ENCODE results near the gene ZNF106.

ZNF106 gene

DNA sequence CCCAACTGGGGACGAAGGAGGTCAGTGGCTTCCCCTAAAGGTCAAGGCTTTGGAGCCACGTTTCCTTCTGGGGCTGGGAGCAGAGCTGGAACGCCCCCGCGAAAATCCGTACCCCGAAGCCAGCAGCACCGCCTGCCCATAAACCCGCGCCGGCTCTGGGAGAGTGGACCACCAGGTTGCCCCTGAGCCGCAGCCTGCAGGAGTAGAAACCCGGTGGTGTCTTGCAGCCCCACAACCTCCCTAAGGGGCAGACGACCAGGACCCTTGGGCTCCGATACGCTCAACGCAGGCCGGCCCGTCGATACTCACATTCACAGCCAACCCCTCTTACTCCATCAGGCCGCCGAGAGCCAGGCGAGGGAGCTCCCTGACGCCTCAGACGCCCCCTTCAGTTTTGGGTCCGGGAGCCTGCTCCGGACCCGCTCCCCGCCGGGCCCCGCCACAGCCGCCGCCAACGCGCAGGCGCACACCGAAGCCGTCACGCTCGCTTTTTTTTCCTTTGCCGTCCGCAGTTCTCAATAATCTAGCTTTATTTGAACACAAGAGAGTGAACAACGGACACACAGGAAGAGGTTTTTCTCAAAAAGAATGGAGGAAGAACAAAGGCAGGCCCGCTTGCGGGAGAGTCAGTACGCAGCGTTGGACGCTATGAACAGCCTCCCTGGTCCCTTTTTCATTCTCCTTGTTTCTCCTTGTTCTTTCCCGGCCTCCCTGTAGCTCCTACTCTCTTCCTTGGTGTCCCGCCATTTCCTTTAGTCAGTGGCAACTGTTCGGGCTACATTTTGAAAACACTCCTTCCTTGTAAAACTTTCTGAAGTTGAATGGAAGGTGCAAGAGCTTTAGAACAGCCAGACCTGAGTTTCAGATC lies at the start of gene ZNF106:
Gene ZNF106 (minus strand): TSS at position 471 of the 868 bp plus-strand sequence. CDS start 18,852 bp downstream, outside the sequence.
- DNase-seq = peak; percentile 77

DNA sequence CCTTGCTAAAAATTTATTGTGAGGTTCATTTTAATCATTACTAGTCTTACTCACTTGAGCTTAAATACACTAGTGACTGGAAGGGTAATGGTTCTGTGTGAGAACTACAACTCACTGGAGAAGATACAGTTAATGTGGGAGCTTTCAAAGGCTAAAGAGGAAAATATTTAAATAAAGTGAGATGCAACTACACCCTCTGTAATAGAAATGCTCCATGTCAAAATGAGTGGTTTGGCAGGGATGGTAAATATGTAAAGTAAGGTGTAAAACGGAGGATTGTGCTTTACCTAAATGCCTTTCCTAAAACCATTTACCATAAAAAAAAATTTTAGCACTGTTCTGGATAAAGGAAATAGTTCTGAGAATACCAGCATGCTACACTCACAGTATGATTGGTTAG lies 42.3 kb upstream of the ZNF106 start:
- DNase-seq = no peak

DNA sequence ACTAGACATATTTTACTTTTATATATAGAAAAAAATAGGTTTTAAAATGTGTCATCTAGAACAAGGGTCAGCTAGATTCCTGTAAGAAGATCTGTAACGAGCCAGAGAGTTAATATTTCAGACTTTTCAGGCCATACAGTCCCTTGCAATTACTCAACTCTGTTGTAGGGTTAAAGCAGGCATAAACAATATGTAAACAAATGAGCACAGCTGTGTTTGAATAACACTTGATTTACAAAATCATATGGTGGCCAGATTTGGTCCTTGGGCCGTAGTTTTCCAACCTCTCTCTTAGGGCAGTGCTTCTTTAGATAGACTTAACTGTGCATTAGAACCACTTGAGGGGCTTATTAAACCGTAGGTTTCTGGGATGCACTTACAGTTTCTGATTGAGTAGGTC lies 38.0 kb upstream of the ZNF106 start:
- DNase-seq = no peak

DNA sequence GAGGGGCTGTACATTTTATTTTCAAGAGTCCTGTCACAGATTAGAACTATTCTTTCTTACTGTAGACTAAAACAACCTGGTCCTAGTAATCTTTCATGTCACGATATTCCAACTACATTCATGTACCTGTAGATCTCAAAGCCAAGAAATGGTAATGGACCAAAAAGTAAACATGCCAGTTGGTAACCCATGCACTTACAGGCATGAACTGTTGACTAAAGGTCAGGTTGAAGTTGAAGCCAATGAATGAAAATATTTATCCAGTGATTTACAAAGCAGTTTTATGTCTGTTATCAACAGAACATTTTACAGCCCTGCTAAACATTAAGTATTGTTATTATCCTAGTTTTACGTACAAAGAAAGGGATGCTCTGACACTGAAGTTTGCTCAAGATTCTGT lies 32.4 kb upstream of the ZNF106 start:
- no peak for DNase-seq

DNA sequence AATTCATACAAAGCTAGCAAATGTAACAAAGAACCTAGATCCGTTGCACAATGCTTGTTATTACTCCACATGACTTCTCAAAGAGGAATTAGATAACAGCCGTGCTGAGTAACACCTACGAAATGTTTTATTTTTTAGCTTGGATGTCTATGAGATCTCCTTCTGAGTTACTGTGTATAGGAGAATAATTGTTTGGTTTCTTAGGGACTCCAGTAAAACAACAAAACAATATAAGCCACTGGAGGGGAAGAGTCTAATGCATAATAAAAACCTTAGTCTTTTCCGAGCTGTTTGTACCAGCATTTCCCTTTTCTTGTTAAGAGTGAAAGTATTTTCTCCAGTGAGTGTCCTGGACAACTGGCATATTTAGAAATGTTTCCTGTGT lies 20.1 kb upstream of the ZNF106 start:
- DNase-seq = no peak

DNA sequence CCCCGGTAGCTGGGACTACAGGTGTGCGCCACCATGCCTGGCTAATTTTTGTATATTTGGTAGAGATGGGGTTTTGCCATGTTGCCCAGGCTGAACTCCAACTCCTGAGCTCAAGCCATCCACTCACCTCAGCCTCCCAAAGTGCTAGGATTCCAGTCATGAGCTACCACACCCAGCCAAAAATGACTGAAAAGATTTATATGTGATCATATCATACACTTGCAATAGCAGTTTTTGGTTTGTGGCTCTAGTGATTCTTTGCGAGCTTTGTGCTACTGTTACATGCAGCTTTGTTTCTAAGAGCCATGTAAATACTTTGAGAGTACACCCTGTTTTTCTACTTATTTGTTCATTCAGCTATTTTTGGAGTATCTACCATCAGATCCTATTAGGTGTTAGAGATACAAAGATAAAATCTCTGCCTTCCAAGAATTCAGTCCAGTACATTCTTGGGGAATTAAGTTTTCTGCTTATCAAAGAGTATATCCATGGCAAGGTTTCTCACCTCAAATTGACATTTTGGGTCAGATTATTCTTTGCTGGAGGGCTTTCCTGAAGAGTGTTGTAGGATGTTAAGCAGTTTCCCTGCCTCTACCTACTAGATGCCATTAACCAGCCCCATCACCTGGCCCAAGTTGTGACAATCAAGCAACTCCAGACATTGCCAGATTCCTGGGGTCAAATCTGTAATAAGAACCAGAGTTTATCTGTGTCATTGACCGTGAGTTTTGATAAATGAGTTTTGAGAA lies 19.5 kb upstream of the ZNF106 start:
- DNase-seq = no peak

DNA sequence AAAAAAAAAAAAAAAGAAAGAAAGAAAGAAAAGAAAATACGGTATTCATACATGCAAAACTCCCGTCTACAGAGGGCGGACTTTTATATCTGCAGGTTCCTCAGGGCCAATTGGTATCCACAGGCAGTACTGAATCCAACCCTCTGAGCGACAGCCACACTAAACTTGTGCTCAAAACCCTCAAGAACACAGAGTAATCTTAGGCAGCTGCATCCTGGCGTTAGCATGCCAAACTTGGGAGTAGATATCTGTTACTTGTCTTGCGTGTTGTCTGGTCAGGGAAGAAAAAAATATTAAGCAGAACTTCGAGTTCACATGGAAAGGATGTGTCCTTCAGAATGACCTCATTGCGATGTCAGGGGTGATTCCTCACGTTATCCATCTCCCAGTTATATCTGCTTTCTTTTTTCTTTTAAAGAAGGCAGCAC lies 17.3 kb upstream of the ZNF106 start:
- no peak for DNase-seq

DNA sequence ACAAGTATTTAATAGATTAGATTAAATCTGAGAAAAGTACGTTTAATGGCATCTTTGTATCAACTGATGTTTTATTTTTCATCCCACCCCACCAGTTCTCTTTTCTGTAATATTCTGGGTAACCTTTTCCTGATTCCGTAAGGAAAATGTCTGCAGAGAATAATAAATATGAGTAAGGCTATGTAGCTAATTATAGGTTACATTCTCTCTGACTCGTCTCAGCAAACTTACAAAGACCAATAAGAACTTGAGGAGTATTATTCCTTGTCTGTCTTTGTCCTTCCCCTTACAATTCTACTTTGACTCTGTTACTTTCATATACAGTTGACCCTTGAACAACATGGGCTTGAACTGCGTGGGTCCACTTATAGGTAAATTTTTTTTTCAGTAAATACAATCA lies 16.6 kb upstream of the ZNF106 start:
- DNase-seq = no peak

DNA sequence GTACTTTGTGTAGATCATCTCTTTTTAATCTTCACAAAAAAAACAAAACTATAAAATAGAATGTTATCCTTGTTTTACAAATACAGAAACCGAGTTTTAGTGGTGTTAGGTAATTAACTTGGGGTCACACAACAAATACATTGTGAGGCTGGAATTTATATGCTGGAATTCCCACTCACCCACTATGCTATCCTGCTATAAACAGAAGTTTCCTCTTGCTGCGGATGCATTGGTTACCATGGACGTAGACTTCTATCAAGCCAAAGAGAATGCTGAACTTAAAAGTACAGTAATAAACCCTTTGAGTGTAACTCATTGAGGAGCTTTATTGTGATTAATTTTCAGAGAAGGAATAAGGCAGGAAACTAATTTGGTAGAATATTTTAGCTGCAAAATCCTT lies 13.7 kb upstream of the ZNF106 start:
- DNase-seq = no peak

DNA sequence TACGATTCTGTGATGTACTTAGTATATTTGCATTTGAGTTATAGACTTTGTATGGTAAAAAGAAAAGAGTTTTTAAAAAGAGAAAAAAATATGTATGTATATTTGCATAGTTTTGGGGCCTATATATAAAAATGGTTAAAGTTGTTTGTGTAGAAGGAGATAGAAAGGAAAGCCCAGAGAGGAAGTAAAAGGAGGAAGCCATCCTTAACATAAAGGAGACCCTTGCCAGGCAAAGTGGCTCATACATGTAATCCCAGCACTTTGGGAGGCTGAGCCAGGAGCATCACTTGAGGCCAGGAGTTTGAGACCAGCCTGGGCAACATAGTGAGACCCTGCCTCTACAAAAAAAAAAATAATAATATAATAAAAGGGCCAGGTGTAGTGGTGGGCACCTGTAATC lies 12.9 kb upstream of the ZNF106 start:
- no peak for DNase-seq

DNA sequence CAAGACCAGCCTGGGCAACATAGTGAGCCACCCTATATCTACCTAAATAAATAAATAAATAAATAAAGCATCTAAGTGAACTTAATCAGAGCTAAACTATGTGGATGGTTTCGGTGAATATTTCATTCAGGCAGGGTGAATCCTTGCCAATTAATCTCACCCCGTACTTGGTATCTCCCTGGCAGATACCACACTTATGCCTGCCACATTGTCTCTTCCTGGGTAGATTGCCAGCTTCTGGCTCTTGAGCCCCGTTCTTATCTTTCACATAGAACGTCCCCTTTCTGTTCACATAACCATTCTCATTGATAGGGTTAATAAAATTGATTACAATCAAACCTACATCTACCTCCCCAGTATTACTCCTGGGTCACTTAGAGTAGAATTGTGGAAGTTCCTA lies 11.5 kb upstream of the ZNF106 start:
- DNase-seq = no peak

DNA sequence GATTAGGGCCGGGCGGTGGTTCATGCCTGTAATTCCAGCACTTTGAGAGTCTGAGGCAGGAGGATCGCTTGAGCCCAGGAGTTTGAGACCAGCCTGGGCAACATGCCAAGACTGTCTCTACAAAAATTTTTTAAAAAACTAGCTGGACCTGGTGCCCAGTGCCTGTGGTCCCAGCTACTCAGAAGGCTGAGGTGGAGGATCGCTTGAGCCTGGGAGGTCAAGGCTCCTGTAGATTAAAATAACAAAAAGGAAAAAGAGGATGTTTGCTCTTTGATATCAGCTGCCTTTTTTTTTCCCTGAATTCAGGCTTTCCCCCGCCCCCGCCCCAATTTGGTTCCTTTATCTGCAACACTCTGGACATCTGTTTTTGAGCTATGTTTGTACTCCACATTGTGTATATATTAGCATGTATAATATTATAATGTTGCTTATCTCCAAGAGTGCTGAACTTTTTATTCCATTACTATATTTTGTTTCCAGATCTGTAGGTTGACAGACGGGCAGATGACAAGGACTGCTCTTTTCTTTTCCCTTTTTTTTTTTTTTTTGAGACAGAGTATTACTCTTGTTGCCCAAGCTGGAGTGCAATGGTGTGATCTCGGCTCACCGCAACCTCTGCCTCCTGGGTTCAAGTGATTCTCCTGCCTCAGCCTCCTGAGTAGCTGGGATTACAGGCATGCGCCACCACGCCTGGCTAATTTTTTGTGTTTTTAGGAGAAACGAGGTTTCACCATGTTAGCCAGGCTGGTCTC lies 9.1 kb upstream of the ZNF106 start:
- DNase-seq = no peak

DNA sequence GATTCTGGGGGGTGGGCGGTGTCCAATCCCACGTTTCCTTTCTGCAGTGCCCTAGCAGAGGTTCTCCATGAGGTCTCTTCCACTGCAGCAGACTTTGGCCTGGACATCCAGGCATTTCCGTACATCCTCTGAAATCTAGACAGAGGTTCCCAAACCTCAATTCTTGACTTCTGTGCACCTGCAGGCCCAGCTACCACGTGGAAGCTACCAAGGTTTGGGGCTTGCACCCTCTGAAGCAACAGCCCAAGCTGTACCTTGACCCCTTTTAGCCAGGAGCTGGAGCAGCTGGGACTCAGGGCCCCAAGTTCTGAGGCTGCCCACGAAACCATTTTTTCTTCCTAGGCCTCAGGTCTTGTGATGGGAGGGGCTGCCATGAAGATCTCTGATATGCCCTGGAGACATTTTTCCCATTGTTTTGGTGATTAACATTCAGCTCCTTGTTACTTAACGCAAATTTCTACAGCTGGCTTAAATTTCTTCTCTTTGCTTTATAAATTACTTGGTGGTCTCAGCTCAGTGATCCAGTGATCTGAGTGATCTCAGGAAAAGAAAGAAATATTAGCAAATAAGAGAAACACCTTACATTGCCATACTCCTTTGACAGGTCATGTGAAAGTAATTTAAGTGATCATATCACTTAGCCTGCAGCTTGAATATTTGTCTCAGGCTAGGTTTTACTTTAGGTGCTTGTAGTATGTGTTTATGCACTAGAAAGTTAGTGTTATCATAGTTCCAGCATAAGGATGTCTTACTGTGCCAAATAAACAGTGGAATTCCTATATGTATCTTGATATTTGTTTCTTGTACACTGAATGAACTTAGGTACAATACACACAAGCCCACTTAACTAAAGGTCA lies 7.5 kb upstream of the ZNF106 start:
- no peak for DNase-seq

DNA sequence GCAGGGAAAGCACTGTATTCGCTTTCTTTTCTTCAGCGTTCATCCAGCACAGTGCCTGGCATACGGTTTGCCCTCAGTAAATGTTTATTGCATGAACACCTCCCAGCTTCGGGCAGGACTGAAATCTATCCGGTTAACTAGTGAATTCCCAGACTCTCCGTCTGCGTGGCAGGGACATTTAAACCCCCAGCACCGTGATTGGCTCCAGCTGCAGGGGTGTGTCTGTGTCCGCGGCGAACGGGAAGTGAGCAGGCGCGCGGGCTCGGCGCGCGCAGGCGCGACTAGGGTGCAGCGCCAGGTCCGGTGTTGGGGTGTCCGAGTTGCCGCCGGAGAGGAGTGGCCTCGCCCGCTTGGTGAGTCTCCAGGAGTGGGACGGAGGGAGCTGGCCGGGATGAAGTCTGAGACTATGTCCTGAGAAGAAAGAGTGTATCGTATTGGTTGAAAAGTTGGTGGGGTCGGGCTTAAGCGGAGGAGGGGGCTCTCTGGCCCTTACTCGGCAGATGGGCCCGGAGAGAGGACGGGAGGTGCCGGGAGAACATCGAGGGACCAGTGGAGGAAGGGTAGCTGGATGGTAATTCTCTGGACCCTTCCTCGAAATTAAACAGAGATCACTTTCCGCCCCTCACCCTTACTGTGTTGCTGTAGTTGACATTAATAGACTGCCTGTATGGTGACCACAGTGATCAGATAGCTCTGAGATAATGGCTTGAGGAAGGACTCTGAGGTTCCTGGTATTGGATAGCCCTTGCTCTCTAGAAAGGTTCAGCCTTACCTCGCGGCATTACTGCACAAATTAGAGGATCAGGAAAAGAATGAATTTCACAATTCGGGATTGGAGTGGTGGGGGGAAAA lies 4.6 kb upstream of the ZNF106 start, which contains the start of gene SNAP23:
Gene SNAP23 (plus strand): TSS at position 274 of the 852 bp plus-strand sequence. CDS start 16,213 bp downstream, outside the sequence.
- DNase-seq = peak; percentile 86

DNA sequence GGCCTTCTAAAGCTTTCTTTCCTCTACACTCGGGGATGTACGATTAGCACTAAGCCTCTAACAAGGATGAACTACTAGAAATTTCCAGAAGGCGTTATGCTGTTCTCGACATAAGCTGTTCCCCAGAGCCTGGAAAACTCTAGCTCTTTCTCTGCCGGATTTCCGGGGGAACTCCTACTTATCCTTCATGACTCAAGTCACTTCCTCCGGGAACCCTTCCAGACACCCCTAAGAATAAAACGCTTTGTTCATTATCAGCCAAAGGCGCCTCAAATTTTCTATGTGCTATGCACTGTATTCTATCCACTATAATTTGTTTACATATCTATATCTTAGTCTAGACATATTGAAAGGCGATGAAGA lies 4.0 kb upstream of the ZNF106 start:
- DNase-seq = no peak

DNA sequence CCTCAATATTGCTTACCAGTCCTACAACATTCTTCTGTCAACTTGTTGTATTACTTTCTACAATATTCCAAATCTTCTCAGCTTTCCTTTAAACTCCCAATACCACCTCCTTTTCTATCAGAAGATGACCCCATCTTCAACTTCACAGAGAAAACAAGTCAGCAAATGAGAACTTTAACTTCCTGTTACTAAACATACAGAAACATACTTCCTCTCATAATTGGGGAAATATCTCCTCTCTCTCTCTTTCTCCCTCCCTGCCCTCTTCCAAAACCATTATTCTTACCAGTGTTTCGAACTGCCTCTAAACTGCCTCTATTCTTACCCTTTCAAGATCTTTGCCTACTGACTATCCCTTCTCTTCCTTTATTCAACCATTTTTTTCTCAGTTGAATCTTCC lies 2.7 kb upstream of the ZNF106 start:
- no peak for DNase-seq

DNA sequence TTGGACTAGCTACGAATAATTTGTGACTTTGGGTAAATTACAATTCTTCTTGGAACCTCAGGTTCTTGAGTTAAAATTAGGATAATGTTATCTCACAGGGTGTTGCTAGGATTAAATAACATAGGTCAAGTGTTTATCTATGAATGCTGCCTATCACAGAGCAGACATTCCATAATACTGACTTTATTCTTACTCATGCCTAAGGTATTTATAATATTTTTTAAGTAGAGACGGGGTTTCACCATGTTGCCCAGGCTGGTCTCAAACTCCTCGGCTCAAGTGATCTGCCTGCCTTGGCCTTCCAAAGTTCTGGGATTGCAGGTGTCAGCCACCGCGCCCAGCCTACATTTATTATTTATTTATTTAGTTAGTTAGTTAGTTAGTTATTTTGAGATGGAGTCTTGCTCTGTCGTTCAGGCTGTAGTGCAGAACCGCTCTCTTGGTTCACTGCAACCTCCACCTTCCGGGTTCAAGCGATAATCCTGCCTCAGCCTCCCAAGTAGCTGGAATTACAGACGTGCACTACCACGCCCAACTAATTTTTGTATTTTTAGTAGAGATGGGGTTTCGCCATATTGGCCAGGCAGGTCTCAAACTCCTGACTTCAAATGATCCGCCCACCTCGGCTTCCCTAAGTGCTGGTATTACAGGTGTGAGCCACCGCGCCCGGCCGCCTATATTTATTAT lies 741 bp upstream of the ZNF106 start:
- DNase-seq = no peak

DNA sequence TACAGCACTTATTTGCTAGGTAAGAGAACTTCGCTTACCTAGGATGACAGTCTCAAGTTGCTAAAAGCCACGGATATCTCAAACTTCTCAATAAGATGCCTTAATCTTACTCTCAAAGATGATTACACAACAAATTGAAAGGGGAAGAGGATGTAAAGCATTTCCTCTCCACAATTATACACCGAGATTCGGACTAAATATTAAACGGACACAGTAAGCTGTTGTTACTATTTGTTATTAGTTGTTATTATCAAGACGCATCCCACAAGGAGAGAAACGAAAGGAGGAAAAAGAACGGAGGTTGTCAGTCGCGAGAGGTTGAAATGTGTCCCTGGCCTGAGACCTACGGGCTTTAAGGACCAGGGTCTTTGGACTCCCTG lies 660 bp downstream of the ZNF106 start:
- DNase-seq = no peak

DNA sequence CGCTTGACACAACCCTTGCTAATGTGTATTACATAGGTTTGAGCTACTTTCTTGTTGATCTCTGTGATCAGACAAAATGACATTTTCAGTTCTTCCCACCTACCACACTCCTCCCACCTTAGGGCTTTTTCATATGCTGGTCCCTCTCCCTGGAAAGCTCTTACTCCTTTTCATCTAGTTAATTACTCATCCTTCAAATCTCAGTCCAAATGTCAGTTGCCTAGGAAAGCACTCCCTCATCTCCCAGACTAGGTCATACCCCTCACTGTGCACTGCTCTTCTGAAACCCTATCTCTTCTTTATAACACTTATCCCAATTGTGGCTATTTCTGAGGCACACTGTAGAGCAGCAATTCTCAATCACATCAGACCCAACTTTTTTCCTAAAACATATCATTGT lies 7.3 kb downstream of the ZNF106 start:
- DNase-seq = no peak

DNA sequence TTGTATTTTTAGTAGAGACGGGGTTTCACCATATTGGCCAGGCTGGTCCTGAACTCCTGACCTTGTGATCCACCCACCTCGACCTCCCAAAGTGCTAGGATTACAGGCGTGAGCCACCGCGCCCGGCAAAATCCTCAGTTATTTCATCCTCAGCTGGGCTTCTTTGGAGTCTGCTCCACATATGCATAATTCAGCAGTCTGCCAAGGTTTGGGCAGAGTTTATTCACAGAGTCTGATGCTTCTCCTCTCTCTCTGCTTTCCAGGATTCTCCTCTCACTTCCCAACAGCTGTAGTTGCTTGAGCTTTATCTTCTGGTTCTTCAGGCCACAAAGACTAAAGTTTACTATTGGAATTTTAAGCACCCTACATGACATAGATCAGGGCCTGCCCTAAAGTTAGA lies 8.2 kb downstream of the ZNF106 start:
- no peak for DNase-seq

DNA sequence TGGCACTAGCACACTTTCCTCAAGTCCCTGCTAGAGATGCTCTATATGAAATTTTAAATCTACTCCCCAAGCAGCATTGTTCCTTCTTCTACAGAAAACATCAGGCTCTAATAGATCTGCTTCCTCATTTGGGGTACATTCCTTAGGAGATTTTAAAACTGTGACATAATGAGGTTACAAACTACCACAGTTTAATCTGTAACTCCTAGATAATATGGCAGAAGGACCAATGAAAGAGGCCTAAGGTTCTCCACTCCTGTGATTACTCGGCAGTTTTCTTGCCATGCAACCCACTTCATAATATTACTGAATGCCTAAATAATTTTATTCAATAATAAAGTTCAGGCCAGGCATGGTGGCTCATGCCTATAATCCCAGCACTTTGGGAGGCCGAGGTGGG lies 16.1 kb downstream of the ZNF106 start:
- DNase-seq = no peak
